CD8-positive, alpha-beta memory T cell (primary cell): ENCODE results near the gene CYB5R3. TPM values are rescaled to one million over a fixed set of nuclear protein-coding genes. Genes with fewer than 3 reads are reported as not detected.

Experiments
- CTCF ChIA-PET: fragments of 350-600 bp; sonication (Branson Sonifier 250); formaldehyde crosslinking; loops from one replicate; lab custom pipeline; 2021; ENCODE audit warnings: antibody characterized with exemption; lab: Charles Lee
- POLR2A ChIA-PET: fragments of 350-600 bp; sonication (Branson Sonifier 250); formaldehyde crosslinking; loops from one replicate; lab custom pipeline; 2021; ENCODE audit warnings: antibody characterized with exemption; lab: Charles Lee
- DNase-seq, 5 donors: peaks; one replicate each; pipeline versions ENCODE4 v3.0.0 to v3.0.0-alpha.2; 2020 to 2022; ENCODE audit warnings: mixed read lengths in 1 of 5
- H3K27ac ChIP-seq: one replicate; pipeline ENCODE4 v1.7.0; 2013; ENCODE audit warnings: low read depth, mild to moderate bottlenecking, low read length, moderate library complexity
- H3K27me3 ChIP-seq: 2 replicates; pipeline ENCODE4 v1.7.0; 2013; ENCODE audit warnings: low read length, mild to moderate bottlenecking; ENCODE audit not compliant: insufficient read depth, poor library complexity, severe bottlenecking
- H3K36me3 ChIP-seq: 2 replicates; pipeline ENCODE4 v1.7.0; 2013; ENCODE audit warnings: mild to moderate bottlenecking, low read length, moderate library complexity; ENCODE audit not compliant: insufficient read depth
- H3K4me1 ChIP-seq: 2 replicates; pipeline ENCODE4 v1.7.0; 2013; ENCODE audit warnings: mild to moderate bottlenecking, low read length, moderate library complexity; ENCODE audit not compliant: insufficient read depth
- H3K4me3 ChIP-seq: 2 replicates; pipeline ENCODE4 v1.7.0; 2013; ENCODE audit warnings: mild to moderate bottlenecking, low read length
- H3K9me3 ChIP-seq: 2 replicates; pipeline ENCODE4 v1.7.0; 2013; ENCODE audit warnings: mild to moderate bottlenecking, low read length
- H3K27ac Mint-ChIP-seq, 8 donors: one replicate each; pipeline ENCODE4 v1.8.0; 2020 to 2021; ENCODE audit warnings: mixed read lengths in 8 of 8, mild to moderate bottlenecking in 6 of 8, inconsistent platforms in 3 of 8, moderate library complexity in 3 of 8
- H3K27me3 Mint-ChIP-seq, 2 donors: one replicate each; pipeline ENCODE4 v1.8.0; 2020 to 2021; ENCODE audit warnings: mixed read lengths in 2 of 2, mild to moderate bottlenecking in 1 of 2, moderate library complexity in 1 of 2
- H3K36me3 Mint-ChIP-seq, 3 donors: one replicate each; pipeline ENCODE4 v1.8.0; 2020 to 2021; ENCODE audit warnings: mixed read lengths in 3 of 3, inconsistent platforms in 1 of 3, mild to moderate bottlenecking in 1 of 3
- H3K4me1 Mint-ChIP-seq, 3 donors: one replicate each; pipeline ENCODE4 v1.8.0; 2020 to 2021; ENCODE audit warnings: mixed read lengths in 3 of 3, inconsistent platforms in 1 of 3, mild to moderate bottlenecking in 1 of 3
- H3K4me3 Mint-ChIP-seq, 7 donors: one replicate each; pipeline ENCODE4 v1.8.0; 2020 to 2021; ENCODE audit warnings: mixed read lengths in 7 of 7, mild to moderate bottlenecking in 6 of 7, moderate library complexity in 4 of 7, inconsistent platforms in 2 of 7
- H3K9me3 Mint-ChIP-seq, 5 donors: one replicate each; pipeline ENCODE4 v1.8.0; 2020 to 2022; ENCODE audit warnings: mixed read lengths in 5 of 5, mild to moderate bottlenecking in 3 of 5, moderate library complexity in 2 of 5, inconsistent platforms in 1 of 5
- polyA plus RNA-seq: library from polyadenylated mRNA; unstranded; fragments of 300-500 nt; fragmentation: Illumina TruSeq; gene quantifications from one replicate; pipeline ENCODE4 v1.2.3, GENCODE V29; 2021
- total RNA-seq, 2 experiments: library from RNA; stranded (reverse); gene quantifications; one replicate each; pipeline ENCODE4 v1.2.3, GENCODE V29; 2021

CYB5R3 gene
- total and polyA plus RNA-seq, 3 experiments from 2014 or later, result 70.9 to 105 (median 75.1) TPM

DNA sequence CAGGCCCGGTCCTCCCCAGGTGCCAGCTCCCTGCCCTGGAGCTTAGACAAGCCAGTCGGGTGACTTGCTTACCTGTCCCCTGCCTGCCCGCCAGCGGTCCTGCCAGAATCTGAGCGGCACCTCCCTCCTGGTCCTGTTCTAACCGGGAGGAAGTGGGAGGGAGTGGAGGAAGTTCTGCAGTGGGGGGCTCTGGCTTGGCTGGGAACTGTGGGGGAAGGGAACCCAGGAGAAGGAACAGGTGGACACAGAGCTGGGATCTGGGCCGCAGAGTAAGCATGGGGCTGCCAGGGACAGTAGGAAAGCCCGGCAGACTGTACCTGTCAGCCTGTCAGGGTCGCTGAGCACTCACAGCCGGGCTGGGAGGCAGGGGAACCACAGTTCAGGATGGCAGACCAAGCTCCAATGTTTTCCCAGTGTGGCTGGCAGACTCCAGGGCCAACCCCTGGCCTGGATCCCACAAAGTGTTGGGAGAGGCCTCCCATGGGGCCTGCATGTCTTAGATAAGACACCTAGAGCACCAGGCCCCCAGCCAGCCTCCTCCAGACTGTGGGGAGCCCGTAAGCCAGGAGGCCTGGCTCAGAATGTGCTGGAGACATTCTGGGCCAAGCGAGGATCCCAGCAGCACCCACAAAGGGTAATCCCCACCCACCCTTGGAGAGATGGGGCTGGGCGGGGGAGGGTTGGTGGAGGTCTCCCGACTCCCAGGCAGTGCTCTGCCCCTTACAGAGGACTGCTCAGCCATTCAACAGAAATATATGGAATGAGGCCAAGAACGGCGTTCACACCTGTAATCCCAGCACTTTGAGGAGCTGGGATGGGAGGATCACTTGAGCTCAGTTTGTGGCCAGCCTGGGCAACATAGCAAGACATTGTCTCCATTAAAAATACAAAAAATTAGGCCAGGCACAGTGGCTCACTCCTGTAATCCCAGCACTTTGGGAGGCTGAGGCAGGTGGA, 2.3 kb downstream of the CYB5R3 start:
- Mint-ChIP-seq H3K27ac (peak overlapping the region in 7 of 8 donors; percentile 23 to 100 (median 68)), H3K4me1 (peaks cover 18 to 58% (median 28%) of the 10 kb centered on the region in 3 donors), H3K9me3 (peaks cover 0 to 2% (median 0%) of the 10 kb centered on the region in 5 donors), H3K4me3 (peak overlapping the region in 5 of 7 donors; percentile 43 to 100 (median 70)), H3K27me3 (peaks cover 0 to 2% of the 10 kb centered on the region in 2 donors), H3K36me3 (peaks cover 0 to 9% (median 0%) of the 10 kb centered on the region in 3 donors)
- Histone ChIP-seq H3K27me3 (no peaks in the 10 kb centered on the region), H3K4me1 (peaks cover 37% of the 10 kb centered on the region), H3K27ac (no peak overlapping the region), H3K9me3 (no peaks in the 10 kb centered on the region), H3K36me3 (no peaks in the 10 kb centered on the region), H3K4me3 (no peak overlapping the region)
- CTCF ChIA-PET, result interaction anchor here (1.4 kb wide), 1 partner anchor 26 kb away, joined by 3 read pairs; no protein-coding TSS in a partner anchor
- POLR2A ChIA-PET, result interaction anchor here (1.9 kb wide), 1 partner anchor 32 kb away, joined by 5 read pairs; the partner anchor contains the start of gene POLDIP3
- DNase-seq, result no peak

DNA sequence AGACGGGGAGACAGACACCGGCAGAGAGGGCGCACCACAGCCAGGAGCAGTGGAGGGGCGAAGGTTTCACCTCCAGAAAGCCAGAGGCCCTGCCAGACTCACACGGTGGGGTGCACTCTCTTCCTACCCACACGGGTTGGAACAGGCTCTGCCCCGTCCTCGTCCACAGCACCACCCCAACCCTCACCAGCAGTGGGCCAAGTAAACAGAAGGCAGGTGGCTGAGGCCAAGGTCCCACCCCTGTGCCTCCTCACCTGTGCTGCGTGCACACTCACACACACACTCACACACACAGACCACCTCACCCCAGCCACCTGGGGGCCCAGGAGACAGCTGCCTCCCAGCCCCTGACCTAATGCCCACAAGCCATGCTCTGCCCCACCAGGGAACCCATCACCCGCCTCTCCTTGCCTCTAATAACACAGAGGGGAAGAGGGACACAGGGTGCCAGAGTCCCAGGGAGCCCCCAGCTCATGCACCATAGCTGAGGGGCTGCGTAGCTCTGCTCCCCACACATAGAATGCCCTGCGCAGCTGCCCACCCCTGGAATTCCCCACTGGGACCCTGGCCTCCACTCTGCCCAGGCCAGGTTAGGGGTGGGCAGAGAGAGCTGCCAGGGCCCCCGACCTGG, 3.1 kb downstream of the CYB5R3 start:
- Histone ChIP-seq H3K27me3 (no peaks in the 10 kb centered on the region), H3K27ac (no peak overlapping the region), H3K36me3 (no peaks in the 10 kb centered on the region), H3K4me3 (no peak overlapping the region), H3K9me3 (no peaks in the 10 kb centered on the region), H3K4me1 (peaks cover 37% of the 10 kb centered on the region)
- POLR2A ChIA-PET, result interaction anchor here (1.9 kb wide), 1 partner anchor 31 kb away, joined by 5 read pairs; the partner anchor contains the start of gene POLDIP3
- H3K27ac Mint-ChIP-seq, result no peak overlapping the region
- H3K4me1 Mint-ChIP-seq, result peaks cover 18 to 58% (median 28%) of the 10 kb centered on the region in 3 donors
- no peak for DNase-seq
- H3K9me3 Mint-ChIP-seq, result peaks cover 0 to 2% (median 0%) of the 10 kb centered on the region in 5 donors
- H3K27me3 Mint-ChIP-seq, result peaks cover 0 to 2% of the 10 kb centered on the region in 2 donors
- CTCF ChIA-PET, result interaction anchor here (1.4 kb wide), 1 partner anchor 25 kb away, joined by 3 read pairs; no protein-coding TSS in a partner anchor
- H3K4me3 Mint-ChIP-seq, result peak overlapping the region in 2 of 7 donors; percentile 4 to 75
- peaks cover 0 to 9% (median 0%) of the 10 kb centered on the region in 3 donors for H3K36me3 Mint-ChIP-seq

DNA sequence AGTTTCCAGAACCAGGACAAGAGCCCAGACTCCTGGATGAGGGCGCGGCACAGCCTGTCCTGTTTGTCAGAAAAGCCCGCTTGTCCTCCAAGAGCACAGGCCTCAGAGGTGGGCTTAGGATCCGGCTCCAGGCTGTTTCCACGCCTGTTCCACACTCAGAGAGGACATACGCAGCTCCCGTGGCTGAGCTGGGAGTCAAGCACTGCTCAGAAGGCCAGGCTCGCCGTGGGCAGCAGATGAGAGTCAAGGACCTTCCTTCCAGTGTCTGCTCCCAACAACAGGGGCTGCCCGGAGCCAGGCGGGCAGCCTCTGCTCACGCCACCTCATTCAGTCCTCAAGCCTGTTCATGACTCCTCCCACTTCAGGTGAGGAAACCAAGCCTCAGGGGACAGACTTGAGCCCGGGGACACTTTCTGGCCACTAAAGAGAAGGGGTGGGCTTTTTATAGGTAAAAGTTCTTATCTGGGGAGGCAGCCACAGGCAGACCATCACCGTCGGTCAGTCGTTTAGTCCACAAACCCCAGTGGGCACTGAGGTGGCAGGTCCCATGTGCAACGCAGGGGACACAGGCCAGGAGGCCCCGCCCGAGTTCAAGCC, 3.8 kb downstream of the CYB5R3 start:
- peak overlapping the region in 1 of 7 donors; percentile 75 for H3K4me3 Mint-ChIP-seq

DNA sequence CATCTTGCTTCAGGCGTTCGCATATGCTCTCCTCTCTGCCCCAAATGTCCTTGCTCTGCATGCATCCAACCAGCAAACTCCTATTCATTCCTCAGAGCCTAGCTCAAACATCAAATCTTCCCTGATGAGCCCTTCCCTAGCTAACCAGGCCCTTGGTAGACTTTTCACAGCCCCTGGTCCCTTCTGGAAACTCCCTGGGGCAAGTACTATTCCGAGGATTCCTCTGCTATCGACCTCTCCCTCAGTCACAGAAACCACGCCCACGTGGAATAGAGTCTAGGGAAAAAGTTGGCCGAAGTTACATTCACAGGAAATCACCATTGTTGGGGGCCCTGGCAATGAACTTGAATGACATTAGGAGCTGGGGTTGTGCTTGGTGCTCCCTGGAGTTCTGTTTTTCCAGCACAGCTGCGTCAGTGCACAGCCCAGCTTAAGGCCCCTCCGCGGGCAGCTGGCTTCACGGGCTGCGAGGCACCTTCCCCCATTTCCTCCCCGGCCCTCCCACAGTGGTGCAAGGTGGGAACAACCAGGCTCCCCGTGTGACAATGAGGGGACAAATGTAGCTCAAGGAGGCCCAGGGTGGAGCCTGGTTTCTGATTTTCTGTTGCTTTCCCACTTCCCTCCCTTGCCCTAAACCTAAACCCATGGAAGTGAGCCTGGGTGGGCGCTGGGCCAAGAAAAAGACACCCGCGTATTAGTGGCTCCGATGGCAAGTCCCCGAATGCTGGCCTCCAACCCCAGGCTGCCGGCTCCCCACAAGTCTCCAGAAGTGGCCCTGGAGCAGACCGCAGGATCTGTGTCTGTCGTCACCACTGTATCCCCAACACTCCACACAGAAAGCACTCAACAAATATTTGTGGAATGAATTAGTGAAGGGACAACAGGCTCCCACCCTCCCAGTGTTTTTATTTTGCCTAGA, 4.5 kb downstream of the CYB5R3 start:
- Mint-ChIP-seq H3K27ac (peak overlapping the region in 5 of 8 donors; percentile 39 to 86 (median 52)), H3K9me3 (peaks cover 0 to 2% (median 0%) of the 10 kb centered on the region in 5 donors), H3K27me3 (peaks cover 0 to 2% of the 10 kb centered on the region in 2 donors), H3K36me3 (peaks cover 0 to 9% (median 0%) of the 10 kb centered on the region in 3 donors), H3K4me3 (peak overlapping the region in 1 of 7 donors; percentile 75), H3K4me1 (peaks cover 18 to 64% (median 28%) of the 10 kb centered on the region in 3 donors)
- Histone ChIP-seq H3K27ac (no peak overlapping the region), H3K4me3 (no peak overlapping the region), H3K4me1 (peaks cover 37% of the 10 kb centered on the region), H3K36me3 (no peaks in the 10 kb centered on the region), H3K9me3 (no peaks in the 10 kb centered on the region), H3K27me3 (no peaks in the 10 kb centered on the region)
- no peak for DNase-seq
- CTCF ChIA-PET, result interaction anchor here (1.3 kb wide), 2 partner anchors 10 to 22 kb away, joined by 3 to 5 read pairs; no protein-coding TSS in a partner anchor
- POLR2A ChIA-PET, result no interaction called here

More for the DNA sequence above, 3.8 kb downstream of the CYB5R3 start:
- Mint-ChIP-seq H3K27me3 (peaks cover 0 to 2% of the 10 kb centered on the region in 2 donors), H3K4me1 (peaks cover 18 to 61% (median 28%) of the 10 kb centered on the region in 3 donors), H3K36me3 (peaks cover 0 to 9% (median 0%) of the 10 kb centered on the region in 3 donors), H3K9me3 (peaks cover 0 to 2% (median 0%) of the 10 kb centered on the region in 5 donors), H3K27ac (peak overlapping the region in 3 of 8 donors; percentile 26 to 68 (median 46))
- no peaks in the 10 kb centered on the region for H3K9me3 ChIP-seq
- no peak overlapping the region for H3K4me3 ChIP-seq
- DNase-seq, result no peak
- ChIA-PET POLR2A (no interaction called here), CTCF (no interaction called here)
- no peaks in the 10 kb centered on the region for H3K27me3 ChIP-seq
- H3K36me3 ChIP-seq, result no peaks in the 10 kb centered on the region
- H3K4me1 ChIP-seq, result peaks cover 37% of the 10 kb centered on the region
- no peak overlapping the region for H3K27ac ChIP-seq

DNA sequence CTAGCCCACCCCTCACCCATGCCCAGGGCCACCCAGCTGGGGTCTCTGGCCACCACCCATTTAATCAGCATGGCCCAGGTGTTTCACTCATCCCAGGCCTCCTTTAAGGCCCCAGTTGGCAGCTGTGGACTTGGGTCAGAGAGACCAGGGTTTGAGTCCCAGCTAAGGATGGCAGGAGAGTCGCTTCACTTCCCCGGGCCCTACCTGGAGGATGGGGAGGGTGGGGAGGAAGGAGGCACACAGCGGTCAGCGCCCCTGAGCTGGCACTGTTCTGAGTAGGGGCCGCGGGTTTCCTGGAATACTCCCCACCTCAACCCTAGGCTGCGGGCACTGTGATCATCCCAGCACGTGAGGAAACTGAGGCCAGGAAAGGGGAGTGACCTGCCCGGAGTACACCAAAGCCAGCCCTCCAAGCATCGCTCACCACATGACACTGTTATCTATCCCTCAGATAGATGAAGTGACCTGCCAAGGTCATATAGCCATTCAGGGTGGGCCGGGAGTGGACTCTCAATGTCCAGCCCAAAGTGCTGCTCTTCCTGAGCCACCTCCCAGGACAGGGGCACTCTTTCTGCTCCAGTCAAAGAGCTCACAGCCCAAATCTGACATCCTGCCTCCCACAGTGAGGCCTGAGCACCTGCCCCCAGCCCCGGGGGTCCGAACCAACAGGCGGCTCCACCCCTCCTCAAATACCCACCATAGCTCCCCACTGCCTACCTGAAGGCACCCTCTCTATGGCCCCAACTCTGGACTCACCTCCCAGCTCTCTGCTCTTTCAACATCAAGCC, 5.4 kb downstream of the CYB5R3 start:
- Histone ChIP-seq H3K27me3 (no peaks in the 10 kb centered on the region), H3K4me3 (no peak overlapping the region), H3K4me1 (peaks cover 37% of the 10 kb centered on the region), H3K36me3 (no peaks in the 10 kb centered on the region), H3K9me3 (no peaks in the 10 kb centered on the region), H3K27ac (no peak overlapping the region)
- Mint-ChIP-seq H3K27me3 (peaks cover 0 to 2% of the 10 kb centered on the region in 2 donors), H3K36me3 (peaks cover 0 to 7% (median 0%) of the 10 kb centered on the region in 3 donors), H3K4me1 (peaks cover 17 to 64% (median 28%) of the 10 kb centered on the region in 3 donors), H3K9me3 (peaks cover 0 to 2% (median 0%) of the 10 kb centered on the region in 5 donors), H3K27ac (peak overlapping the region in 4 of 8 donors; percentile 15 to 83 (median 51)), H3K4me3 (peak overlapping the region in 1 of 7 donors; percentile 30)
- CTCF ChIA-PET, result interaction anchor here (1.0 to 1.6 kb wide), 4 partner anchors 9 to 22 kb away, joined by 3 to 5 read pairs (median 3); no protein-coding TSS in a partner anchor
- POLR2A ChIA-PET, result no interaction called here
- no peak for DNase-seq

DNA sequence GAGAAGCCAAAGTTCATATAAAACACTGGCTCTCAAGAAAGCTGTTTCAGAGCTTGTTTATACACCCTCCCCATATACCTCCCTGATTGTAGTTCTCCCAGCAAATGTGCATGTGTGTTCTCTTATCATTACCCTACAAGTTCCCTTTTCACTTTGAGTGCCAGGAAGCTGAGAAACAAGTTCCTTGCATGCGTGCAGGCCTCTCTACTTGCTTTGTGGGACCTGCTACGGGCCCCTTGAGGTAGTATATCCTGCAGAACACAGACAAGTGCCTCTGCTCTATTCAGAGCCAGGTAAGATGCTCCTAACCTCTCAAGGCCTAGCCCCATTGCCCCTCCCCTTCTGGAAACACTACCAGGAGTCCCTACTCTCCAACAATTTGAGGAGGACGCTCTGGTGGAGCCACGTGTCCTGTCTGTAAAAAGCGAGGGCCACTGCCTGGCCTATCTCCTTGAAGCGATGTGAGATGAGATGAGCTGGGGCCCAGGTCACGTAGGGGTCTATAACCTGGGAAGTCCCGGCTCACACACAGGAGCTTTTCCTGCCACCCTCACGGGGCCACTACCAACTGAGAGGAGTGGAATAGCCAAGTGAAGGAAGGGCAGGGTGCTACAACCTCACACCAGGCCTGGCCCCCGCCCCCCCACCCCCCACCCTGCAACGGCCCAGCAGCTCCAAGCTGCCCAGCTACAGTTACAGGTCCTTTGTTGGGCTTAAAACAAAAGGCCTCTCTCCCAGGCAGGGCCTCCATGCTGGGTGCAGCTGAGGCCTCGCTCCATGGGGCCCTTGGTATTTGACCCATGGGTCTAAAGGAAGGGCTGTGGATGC, 6.2 kb downstream of the CYB5R3 start:
- Mint-ChIP-seq H3K27ac (peak overlapping the region in 3 of 8 donors; percentile 4 to 84 (median 39)), H3K4me3 (no peak overlapping the region), H3K36me3 (peaks cover 0 to 5% (median 0%) of the 10 kb centered on the region in 3 donors), H3K9me3 (no peaks in the 10 kb centered on the region), H3K27me3 (no peaks in the 10 kb centered on the region), H3K4me1 (peaks cover 10 to 56% (median 21%) of the 10 kb centered on the region in 3 donors)
- Histone ChIP-seq H3K4me1 (peaks cover 31% of the 10 kb centered on the region), H3K9me3 (no peaks in the 10 kb centered on the region), H3K27me3 (no peaks in the 10 kb centered on the region), H3K27ac (peak overlapping the region; percentile 24), H3K4me3 (no peak overlapping the region), H3K36me3 (no peaks in the 10 kb centered on the region)
- ChIA-PET CTCF (interaction anchor here (1.0 to 1.6 kb wide), 3 partner anchors 16 to 19 kb away, joined by 3 read pairs; no protein-coding TSS in a partner anchor), POLR2A (interaction anchor here (0.5 kb wide), 1 partner anchor 543 kb away, joined by 6 read pairs; no protein-coding TSS in a partner anchor)
- no peak for DNase-seq
